AG10803 (cell line): ENCODE results near the gene IFNG-AS1.

ENCODE experiments used
- DNase-seq: peaks from one replicate; pipeline ENCODE4 v3.0.0; 2010; ENCODE audit warnings: low read depth
- H3K4me3 ChIP-seq: 2 replicates; pipeline ENCODE4 v1.5.1; 2011; ENCODE audit warnings: mild to moderate bottlenecking, low read length, control low read depth
- CTCF ChIP-seq: conservative IDR thresholded peaks from 2 replicates; pipeline ENCODE4 v1.5.1; 2011; ENCODE audit warnings: mild to moderate bottlenecking, low read length, control low read depth, inconsistent platforms

IFNG-AS1 gene

GRCh38 chr12:67969134-67969802 lies 20.0 kb upstream of the IFNG-AS1 start:
- peak; percentile 87 for DNase-seq
- H3K4me3 ChIP-seq = no peak overlapping the region
- no peak for TF ChIP-seq CTCF

DNA sequence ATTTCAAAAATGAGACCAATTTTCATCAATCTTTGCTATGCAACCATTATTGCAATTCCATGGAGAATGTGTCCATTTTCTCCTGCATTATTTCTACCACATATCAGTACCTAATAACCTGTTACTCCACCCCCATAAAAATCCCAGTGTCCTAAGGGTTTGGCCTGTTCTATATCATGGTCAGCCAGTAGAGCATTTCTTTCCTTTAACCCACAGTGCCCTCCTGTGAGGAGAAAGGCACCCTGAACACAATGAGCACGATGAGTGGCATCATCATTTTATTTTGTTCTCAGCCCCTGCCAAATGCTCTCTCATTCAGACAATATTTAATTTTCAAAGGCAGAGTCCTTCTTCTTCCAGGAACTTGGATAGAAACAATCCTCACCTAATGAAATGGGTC lies 11.6 kb upstream of the IFNG-AS1 start:
- DNase-seq = no peak
- no peak overlapping the region for H3K4me3 ChIP-seq
- no peak for TF ChIP-seq CTCF

- TF ChIP-seq CTCF = no peak
- peak; percentile 17 for DNase-seq
- no peak overlapping the region for H3K4me3 ChIP-seq
These were observed 8.9 kb upstream of the IFNG-AS1 start for GRCh38 chr12:67980391-67980790.

- no peak for TF ChIP-seq CTCF
- peak; percentile 88 for DNase-seq
- H3K4me3 ChIP-seq = no peak overlapping the region
These were observed 7.7 kb upstream of the IFNG-AS1 start for GRCh38 chr12:67981287-67982162.

- peak; percentile 66 for DNase-seq
- no peak overlapping the region for H3K4me3 ChIP-seq
- TF ChIP-seq CTCF = no peak
These were observed 7.1 kb upstream of the IFNG-AS1 start for GRCh38 chr12:67982164-67982563.

DNA sequence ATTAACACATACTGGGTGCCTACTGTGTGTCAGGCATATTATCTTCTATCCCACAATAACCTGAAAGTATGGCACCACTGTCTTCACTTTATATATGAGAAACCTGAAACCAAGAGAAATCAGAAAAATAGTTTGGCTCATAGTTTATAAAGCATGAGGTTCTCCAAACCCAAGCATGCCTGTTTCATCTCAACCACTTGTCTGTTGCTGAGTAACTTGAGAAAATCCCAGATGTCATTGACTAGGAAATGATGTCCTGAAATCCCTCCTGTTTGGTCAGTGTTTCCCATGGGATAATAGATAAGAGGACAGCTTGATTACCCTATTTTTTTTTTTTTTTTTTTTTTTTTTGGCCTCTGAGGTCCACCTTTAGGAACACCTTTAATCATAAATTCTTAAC lies 2.6 kb upstream of the IFNG-AS1 start:
- no peak for DNase-seq
- no peak for TF ChIP-seq CTCF

DNA sequence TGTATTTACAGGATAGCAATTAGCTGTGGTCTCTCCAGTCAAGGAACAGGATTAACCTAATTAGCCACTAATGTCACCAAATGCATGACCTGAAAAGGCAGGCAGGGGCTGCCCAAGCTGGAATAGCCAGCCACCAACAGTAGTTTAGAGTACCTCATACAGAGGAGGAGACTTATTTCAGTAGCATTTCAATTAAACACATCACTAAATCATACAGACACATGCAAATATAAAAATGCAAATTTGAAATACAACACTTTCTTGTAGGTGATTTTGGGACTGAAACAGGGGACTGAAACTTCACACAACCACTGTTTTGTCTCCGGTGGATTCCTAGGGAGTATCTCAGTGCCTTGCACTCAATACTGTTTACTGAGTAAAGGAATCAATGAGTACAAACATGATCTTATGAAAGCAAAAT lies 636 bp upstream of the IFNG-AS1 start:
- no peak for TF ChIP-seq CTCF
- H3K4me3 ChIP-seq = no peak overlapping the region
- DNase-seq = no peak

More for the DNA sequence above, 2.6 kb upstream of the IFNG-AS1 start:
- no peak overlapping the region for H3K4me3 ChIP-seq
